ENCODE data around the gene ITGA2B.
"Not testable (repeated sequence)": the region's sequence is repeated elsewhere in the genome, so short reads cannot be mapped to it uniquely, and the experiment has no call there.

Gene ITGA2B

DNA sequence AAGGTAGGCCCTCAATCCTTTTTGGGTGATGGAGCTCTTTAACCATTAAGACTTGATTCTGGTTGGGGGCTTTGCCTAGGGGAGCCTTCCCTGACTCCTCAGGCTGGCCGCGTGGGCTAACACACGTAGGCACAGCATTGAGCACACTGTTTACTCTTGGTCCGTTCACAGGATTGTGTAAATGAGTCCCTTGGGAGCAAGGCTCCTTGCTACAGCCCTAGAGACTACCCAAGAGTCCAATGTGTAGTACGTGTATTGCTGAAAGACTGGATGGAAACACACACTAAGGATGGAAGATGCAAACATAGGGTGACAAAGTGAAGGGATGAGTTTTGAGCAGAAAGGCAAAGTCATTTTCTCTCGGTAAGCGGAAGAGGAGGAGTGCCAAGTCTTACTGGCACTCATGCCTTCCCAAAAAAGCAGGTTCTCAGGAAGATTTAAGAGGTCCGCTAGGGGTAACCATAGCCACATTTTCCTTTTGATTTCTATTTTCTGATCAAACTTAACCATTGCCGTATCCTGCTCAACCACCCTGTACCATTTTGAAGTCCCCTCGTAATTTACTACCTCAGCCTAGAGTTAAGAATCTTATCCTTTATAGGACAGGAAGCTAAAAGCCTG, 911 bp upstream of the ITGA2B start:
- no peak for DNase-seq (ENCODE audit: low read depth in 2 of 2)

DNA sequence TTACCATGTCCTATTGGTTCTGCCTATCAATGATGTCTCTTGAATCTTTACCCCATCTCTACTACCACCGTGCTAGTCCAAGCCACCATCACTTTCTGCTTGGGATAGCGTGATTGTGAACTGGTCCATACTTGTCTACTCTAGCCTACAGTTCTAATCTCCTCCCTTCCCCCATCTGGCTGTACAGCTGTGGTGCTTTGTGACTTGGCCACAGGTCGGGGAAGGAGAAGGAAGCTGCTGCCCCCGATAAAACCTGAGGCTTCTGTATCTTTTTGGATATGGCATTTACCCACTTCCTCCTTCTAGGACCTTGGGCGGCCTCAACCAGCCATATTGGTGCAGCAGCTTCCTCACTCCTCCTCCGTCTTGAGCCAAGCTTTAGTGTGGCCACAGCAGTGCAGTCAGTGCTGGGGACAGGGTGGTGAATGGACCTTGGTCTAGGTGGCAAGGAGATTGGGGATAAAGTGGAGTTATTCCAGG, 314 bp upstream of the ITGA2B start:
- no peak for DNase-seq (ENCODE audit: low read depth in 2 of 2)

DNA sequence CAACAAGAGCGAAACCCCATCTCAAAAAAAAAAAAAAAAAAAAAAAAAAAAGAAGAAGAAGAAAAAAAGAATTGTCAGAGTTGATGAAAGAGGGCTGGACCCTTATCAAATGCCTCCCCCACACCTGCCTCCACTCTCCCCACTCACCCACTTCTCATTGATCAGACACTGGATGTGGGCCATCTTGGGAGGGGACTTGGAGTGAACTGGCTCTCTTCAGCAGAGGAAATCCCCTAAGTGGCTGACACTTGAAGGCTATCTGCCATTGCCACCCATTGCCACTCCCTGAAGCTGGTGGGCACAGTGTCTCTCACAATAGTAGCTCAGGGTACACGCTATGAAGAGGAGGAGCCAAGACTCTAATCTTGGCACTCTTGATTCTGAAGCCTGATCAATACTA, 1.6 kb downstream of the ITGA2B start:
- no peak for DNase-seq (ENCODE audit: low read depth in 2 of 2)

DNA sequence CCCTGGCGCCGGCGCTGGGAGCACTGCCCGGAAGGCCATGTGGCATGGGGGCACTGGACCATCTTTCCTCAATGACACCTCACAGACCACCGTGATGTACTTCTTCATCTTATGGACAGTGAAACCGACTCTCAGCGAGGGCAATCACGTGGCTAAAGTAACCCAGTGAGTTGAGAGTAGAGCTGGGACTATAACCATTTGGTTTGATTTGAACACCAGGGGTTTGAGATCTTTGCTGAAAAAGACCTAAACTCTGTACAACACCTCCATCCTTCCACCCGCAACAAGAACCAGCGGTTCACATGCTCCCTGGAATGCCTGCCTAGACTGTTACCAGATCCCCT, 3.3 kb downstream of the ITGA2B start:
- DNase-seq (ENCODE audit: low read depth in 2 of 2) = no peak

DNA sequence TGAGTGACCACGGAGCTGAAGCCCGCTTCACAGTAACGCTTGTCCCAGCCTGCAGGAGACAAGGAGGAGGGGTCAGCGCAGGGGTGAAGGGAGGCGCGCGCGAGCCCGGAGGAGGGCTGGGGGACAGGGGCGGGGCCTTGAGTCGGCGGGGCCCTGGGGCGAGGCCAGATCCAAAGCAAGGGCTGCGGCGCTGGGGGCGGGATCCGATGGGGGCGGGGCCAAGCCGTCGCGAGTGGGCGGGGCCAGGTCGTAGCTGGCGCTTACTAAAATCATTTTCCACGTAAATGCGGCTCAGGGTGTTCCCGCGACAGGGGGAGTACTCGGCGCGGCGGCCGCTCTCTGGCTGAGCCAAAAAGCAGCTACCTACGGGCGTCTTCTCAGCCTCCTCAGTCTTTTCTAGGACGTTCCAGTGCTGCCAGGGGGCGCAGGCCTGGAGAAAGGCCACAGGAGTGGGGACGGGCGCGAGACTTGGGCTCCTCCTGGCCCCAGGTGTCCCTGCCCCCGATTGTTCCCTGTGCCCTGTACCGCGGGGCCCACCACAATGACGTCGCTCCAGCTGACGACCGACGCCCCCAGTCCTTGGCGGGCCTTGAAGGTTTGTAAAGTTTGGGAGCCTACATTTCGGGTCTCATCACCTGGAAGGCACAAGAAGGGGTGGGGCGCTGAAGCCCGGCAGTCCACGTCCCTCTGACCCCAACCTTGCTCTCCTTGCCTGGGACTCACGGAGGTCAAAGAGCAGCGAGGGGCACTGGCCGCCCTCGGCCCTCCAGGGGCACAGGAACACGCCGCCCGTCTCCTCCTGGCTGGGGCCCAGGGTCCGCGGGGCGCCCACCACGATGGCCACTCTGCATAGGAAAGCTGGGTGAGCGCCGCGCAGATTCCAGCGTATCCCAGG, 3.9 kb downstream of the ITGA2B start:
- peak; percentile 77 to 87 for DNase-seq (ENCODE audit: low read depth in 2 of 2)

DNA sequence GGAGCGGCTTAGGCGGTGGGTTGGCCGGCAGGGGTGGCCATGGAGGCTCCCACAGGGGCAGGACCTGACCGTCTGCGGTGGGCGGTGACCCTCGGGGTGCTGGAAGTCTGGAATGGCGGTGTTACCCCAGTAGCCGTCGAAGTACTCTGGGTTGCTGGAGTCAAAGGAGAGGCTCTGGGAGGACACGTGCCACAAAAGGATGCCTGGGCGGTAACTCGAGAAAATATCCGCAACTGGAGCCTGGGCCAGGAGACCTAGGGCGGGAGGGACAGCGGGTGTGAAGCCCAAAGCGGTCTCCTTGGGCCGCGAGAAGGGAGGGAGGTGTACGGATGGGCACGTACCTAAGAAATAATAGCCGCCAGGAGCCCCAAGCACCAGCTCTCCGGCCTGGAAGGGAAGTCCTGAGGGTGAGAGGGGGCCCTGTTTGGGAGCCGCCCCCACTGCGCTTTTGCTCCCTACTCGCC, 4.6 kb downstream of the ITGA2B start:
- DNase-seq (ENCODE audit: low read depth in 2 of 2) = no peak

DNA sequence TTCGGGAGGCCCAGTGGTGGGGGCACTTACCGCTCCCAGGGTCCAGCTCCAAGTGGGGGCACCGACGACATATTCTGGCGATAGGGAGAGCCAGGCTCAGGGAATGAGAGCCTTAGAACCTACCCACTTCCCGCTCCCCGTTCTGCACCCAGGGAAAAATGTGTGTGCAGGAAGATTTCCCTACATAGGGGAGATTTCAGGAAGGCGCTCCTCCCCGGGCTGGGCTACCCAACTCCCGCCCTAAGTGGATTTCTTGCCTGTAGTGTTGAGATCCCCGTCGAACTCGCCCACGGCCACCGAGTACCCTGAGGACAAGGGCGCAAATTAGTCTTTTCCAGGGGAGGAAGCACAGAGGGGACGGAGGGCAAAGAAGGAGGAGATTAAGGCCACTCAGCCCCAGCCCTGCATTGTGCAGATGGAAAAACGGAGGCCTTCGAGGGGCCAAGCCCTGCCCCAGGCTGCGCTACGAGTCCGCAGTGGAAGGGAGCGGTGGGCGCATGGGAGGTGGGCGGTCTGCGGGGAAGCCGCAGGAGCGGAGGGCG, 5.1 kb downstream of the ITGA2B start:
- DNase-seq (ENCODE audit: low read depth in 2 of 2) = no peak

DNA sequence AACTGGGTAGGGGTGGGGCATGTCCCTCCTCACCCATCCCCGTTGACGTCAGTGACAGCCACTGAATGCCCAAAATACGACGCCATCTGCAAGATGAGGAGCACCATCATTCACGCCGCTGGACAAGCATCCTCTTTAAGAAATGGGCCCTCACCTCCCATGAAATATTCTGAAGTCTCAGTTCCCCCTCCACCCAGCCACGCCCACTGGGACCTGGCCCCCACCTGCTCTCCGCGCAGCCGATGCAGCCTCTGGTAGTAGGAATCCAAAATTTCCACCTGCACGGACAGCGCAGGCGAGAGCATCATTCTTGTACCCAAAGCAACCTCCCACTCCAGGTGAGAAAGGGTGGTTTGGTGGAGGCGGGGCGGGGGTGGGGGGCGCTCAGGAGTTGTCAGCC, 5.6 kb downstream of the ITGA2B start:
- no peak for DNase-seq (ENCODE audit: low read depth in 2 of 2)

DNA sequence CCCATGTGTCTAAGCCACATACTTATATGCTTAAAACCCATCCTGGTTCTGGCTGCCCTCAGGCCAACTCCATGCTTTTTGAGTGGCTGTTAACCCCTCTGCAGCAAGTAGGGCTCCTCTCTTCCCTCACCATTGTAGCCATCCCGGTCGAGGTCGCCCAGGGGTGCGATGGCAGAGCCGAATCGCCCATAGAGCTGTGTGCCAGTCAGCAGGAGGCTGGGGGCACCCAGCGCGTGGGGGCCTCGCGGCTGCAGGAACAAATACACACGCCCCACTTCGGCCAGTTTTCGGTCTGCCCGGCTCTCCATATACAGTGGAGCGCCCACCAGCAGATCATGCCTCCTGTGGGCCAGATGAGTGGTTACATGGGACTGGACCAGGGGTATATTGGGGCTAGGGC, 6.1 kb downstream of the ITGA2B start:
- DNase-seq (ENCODE audit: low read depth in 2 of 2) = no peak

DNA sequence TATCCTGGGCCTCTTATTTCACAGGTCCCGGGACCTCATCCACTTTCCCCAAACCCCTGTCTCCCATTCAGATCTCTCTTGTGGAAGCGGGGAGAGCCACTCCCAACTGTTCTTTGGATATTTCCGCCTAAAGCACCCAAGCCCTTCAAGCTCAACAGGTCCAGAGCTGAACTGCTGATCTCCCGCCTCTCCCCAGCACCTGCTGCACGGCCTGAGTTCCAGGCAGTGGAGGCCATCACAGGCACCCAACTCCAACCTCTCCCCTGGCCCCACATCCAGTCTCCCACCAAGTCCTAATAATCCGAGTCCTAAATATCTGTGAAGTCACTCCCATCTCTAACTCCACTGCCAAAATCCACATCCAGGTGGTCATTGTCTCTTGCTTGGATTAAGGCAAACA, 6.5 kb downstream of the ITGA2B start:
- no peak for DNase-seq (ENCODE audit: low read depth in 2 of 2)

DNA sequence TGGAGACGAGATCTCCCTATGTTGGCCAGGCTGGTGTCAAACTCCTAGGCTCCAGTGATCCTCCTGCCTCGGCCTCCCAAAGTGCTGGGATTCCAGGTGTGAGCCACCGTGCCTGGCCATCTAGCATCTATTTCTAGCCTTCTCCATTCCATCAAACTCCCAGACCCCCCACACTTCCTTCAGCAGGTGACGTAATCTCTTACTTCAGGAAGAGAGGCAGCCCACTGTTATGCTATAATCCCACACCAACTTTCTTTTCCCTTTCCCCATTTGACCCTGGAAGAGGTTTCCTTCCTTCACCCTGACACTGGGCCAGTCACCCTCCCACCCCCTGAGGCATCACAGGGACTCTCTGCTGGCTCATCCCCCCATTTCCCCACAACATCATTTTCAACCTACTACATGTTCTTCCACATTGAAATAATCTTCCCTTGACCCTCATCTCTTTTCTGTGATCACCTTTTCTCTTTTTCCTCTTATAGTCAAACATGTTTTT, 7.6 kb downstream of the ITGA2B start:
- DNase-seq (ENCODE audit: low read depth in 2 of 2) = no peak

DNA sequence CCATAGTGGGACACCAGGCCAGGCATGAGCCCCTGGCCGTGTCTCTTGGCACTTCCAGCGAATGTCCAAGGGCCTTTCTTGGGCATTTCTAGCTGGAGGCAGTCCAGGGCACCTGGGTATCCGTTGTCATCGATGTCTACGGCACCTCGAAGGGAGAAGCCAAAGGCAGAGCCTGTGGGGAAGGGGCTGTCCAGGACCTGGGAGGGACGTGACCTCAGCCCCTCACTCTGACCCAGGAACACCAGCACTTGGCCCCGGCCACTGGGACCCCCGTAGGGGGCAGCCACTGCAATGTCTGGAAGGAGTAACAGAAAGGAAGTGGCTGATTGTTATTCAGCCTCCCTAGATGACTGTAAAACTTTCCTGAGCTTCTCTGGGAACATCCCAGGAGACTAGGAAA, 8.7 kb downstream of the ITGA2B start:
- no peak for DNase-seq (ENCODE audit: low read depth in 2 of 2)

DNA sequence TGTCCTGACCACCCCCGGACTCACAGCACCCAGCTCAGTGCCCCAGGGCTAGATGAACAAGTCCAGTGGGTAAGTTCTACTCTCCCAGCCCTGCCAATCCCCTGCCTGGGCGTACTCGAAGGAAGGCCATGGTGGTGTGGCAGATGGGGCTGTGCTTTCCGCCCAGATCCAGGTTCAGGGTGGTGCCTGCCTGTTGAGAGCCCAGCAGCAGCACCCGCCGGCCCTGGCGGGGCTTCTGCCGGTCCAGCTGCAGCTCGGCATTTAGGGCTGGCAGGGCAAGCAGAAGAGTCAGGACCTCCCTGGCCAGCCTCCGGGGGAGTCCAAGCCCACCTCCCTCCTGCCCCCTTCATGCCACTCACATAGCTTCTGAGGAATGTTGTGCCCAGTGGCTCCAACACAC, 9.6 kb downstream of the ITGA2B start:
- DNase-seq (ENCODE audit: low read depth in 2 of 2) = no peak

DNA sequence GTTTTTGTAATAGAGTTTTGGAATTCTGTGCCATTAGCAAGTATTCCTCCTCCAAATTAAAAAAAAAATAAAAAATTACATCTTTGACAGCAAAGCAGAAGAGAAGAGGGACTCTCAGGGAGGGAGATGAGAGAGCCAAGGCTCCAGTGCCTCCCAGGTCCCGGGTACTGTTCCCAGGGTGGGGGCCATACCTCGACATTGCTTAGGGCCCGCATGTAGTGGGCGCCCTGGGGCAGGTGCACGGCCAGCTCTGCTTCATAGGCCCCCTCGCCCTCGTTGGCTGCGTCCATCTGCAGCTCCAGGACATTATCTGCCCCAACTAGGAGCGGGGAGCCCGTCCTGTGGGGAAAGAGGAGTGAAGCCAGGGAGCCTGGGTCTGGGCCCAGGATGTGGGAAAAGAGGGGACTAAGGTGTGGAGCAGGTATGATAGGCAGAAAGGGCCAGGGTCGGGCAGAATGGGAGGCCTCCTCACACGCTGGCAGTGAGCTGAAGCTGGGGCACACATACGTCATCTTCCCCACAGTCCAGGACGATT, 11.2 kb downstream of the ITGA2B start:
- DNase-seq (ENCODE audit: low read depth in 2 of 2) = no peak

DNA sequence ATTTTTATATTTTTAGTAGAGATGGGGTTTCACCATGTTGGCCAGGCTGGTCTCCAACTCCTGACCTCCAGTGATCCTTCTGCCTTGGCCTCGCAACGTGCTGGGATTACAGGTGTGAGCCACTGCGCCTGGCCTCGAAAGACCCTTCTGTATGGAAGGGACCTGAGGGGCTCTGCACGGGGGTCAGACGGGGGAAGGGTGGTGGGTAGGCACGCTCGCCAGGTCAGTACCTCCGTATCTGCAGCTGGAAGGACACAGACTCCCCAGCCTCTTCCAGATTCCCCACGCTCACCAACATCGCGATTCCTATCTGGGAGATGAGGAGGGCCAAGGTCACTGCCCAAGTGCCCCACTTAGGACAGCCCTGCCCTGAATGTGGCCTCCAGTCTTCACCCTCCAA, 12.7 kb downstream of the ITGA2B start:
- DNase-seq (ENCODE audit: low read depth in 2 of 2) = no peak

DNA sequence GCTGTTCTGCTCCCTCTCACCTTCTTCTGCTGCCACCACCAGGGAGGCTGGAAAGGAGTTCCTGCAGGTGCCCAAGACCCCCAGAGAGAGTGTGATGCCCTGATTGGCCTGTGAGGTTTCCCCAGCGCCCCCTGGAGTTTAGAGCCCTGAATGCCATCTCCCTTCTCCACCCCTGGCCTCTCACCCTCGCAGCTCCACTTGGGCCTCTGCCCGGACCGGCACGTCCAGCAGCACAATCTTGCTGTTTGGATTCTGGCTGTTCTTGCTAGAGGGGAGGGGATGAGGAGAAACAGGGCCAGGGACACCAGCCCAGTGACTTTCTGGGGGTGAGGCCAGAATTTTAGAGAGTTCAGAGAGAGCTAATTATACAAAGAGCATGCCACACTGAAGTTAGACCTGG, 13.3 kb downstream of the ITGA2B start:
- no peak for DNase-seq (ENCODE audit: low read depth in 2 of 2)

DNA sequence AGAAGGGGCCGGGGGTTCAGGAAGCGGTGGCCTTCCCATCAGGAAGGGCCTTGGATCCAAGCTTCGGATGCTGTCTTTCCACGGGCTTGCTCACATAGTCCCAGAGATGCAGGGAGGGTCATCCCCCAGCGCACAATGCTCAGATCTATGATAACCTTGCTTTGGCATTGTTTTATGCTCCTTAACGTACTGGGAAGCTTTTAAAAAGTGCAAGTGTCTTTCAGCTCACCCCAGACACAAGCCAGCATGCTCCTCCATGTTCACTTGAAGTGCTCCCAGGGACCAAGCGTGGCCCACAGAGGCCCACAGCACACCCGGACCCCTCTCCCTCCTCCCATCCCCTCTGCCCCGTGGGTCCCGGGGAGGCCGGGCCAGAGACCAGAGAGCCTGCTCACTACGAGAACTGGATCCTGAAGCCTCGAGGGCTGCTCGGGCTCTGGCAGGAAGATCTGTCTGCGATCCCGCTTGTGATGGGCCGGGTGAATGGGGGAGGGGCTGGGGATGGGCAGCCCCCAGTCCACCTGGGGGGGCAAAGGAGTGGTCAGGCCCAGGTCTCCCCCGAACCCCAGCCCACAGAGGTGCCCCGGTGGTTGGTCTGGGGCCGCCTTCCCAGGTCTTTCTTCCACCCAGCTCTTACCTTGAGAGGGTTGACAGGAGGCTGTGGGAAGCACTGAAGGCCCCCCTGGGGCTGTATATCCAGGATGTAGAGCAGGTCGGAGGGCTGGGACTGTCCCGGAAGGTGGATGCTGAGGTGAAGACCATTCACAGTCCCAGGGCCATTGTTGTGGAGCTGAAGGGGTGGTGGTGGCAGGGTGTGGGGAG, 14.0 kb downstream of the ITGA2B start:
- DNase-seq (ENCODE audit: low read depth in 2 of 2) = no peak

DNA sequence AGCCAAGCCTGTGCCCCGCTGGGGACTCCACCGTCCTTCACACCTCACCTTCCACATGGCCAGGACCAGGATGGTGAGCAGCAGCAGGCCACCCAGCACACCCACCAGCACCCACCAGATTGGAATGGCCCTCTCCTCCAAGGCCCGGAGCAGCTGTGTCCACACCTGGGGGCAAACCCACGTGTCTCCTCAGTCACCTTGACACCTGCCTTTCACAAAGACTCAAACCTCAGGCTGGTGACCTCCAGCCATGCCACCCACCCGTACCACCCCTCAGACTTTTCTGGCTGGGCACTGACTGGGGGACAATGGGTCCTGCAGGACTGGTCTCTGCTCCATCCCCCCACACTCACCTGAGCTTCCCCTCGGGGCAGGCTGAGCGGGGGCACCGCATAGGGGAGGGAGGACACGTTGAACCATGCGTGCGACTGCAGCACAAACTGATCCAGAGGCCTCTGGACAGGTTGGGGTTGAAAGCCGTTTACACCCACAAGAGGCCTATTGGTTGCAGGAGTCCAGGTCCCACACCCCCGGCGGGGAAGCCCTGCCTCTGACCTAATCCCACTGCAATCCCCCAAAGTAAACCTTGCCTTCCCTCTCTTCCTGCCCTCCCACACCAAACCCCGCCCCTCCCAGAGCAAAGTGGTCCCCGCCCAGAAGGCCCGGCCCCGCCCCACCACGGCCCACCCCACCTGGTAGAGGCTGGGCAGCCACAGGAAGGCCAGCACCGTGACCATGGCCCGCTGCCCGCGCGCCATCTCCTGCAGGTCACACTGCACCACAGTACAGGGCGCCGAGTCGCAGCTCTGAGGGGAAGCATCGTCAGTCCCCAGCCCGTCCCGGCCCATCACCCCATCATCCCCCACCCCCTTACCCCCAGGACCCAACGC, 14.9 kb downstream of the ITGA2B start:
- DNase-seq (ENCODE audit: low read depth in 2 of 2) = no peak

DNA sequence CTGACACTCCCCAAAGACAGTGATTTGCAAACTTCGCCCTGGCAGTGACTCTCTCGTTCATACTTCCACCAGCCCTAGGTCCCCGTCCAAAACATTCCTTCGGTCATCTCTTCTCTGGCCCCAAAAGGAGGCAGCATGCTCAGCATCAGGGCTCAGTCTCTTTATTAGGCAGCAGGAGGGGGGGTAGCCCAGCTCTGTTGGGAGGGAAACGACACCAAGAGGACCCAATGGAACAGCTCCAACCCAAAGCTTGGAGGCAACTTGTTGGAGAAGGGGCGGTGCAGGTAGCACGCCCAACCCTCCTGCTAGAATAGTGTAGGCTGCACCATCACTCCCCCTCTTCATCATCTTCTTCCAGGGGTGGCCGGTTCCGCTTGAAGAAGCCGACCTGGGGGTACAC, 17.4 kb downstream of the ITGA2B start:
- no peak for DNase-seq (ENCODE audit: low read depth in 2 of 2)

DNA sequence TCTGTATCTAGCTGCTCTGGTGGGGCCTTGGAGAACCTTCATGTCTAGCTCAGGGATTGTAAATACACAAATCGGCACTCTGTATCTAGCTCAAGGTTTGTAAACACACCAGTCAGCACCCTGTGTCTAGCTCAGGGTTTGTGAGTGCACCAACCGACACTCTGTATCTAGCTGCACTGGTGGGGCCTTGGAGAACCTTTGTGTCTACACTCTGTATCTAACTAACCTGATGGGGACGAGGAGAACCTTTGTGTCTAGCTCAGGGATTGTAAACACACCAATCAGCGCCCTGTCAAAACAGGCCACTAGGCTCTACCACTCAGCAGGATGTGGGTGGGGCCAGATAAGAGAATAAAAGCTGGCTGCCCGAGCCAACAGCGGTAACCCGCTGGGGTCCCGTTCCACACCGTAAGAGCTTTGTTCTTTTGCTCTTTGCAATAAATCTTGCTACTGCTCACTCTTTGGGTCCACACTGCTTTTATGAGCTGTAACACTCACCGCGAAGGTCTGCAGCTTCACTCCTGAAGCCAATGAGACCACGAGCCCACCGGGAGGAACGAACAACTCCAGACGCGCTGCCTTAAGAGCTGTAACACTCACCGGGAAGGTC, 19.9 kb downstream of the ITGA2B start:
- not testable (repeated sequence) for DNase-seq (ENCODE audit: low read depth in 2 of 2)
